ENCODE measurements around the gene TMCO4. TPM values are rescaled to one million over a fixed set of nuclear protein-coding genes. Genes with fewer than 3 reads are reported as not detected.

TMCO4 gene
- total and polyA plus RNA-seq, 2 donors (not counting 1 experiment from before 2014, with no cell fraction given) = 12.5 to 24.3 TPM

DNA sequence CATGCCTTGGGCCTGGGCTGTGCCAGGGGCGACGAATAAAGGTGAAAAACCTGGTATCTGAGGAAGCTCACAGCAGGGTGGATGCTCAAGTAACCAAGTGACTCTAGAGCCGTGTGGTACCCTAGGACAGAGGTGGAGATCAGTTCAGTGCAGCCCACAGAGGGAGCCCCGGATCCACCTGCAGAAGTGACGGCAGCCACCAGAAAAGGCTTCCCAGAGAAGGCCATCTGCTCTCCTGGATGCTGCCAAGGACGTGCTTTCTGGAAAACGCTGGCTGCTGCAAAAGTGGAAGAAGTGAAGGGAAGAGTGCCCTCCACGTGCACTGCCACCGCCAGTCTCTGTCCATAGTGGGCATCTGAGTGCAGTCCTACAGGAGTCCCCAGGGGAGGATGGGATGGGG is 27.7 kb downstream of the TMCO4 start:
- peaks cover 4% of the 10 kb centered on the region for H3K36me3 ChIP-seq (ENCODE audit: control insufficient read depth, insufficient read depth, low read length)
- H3K79me2 ChIP-seq (ENCODE audit: control insufficient read depth, insufficient read depth, low read length) = no peaks in the 10 kb centered on the region
- H3K27me3 ChIP-seq (ENCODE audit: control insufficient read depth, insufficient read depth, low read length) = no peaks in the 10 kb centered on the region
- H3K9ac ChIP-seq (ENCODE audit: insufficient read depth, low read length) = no peak overlapping the region
- H3K4me1 ChIP-seq (ENCODE audit: control insufficient read depth, extremely low read depth, insufficient read depth, low read length) = no peaks in the 10 kb centered on the region
- no peak overlapping the region for H3K4me2 ChIP-seq (ENCODE audit: extremely low read depth, insufficient read depth, low read length)
- no peak for DNase-seq (ENCODE audit: low read depth in 2 of 2)
- no peak overlapping the region for H2AFZ ChIP-seq (ENCODE audit: low read length)
- no peaks in the 10 kb centered on the region for H3K9me3 ChIP-seq (ENCODE audit: control insufficient read depth, insufficient read depth, low read depth, low read length)
- H4K20me1 ChIP-seq (ENCODE audit: control insufficient read depth, extremely low read depth, insufficient read depth, low read length) = no peaks in the 10 kb centered on the region
- H3K4me3 ChIP-seq (replicated peaks in 1 of 4; ENCODE audit: control extremely low read depth in 1 of 4, insufficient read depth in 1 of 4, low read depth in 3 of 4, low read length in 4 of 4) = no peak overlapping the region
- TF ChIP-seq, protein P1, sequence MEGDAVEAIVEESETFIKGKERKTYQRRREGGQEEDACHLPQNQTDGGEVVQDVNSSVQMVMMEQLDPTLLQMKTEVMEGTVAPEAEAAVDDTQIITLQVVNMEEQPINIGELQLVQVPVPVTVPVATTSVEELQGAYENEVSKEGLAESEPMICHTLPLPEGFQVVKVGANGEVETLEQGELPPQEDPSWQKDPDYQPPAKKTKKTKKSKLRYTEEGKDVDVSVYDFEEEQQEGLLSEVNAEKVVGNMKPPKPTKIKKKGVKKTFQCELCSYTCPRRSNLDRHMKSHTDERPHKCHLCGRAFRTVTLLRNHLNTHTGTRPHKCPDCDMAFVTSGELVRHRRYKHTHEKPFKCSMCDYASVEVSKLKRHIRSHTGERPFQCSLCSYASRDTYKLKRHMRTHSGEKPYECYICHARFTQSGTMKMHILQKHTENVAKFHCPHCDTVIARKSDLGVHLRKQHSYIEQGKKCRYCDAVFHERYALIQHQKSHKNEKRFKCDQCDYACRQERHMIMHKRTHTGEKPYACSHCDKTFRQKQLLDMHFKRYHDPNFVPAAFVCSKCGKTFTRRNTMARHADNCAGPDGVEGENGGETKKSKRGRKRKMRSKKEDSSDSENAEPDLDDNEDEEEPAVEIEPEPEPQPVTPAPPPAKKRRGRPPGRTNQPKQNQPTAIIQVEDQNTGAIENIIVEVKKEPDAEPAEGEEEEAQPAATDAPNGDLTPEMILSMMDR (conservative IDR thresholded peaks at IDR 0.05 in 1 of 2, IDR thresholded peaks at IDR 0.05 in 1 of 2; ENCODE audit: low read depth in 1 of 2, low read length in 2 of 2) = no peak
- no peak for TF ChIP-seq EZH2 (IDR thresholded peaks at IDR 0.05; ENCODE audit: low read length, missing control alignments)
- no peak overlapping the region for H3K27ac ChIP-seq (ENCODE audit: insufficient read depth, low read length)

DNA sequence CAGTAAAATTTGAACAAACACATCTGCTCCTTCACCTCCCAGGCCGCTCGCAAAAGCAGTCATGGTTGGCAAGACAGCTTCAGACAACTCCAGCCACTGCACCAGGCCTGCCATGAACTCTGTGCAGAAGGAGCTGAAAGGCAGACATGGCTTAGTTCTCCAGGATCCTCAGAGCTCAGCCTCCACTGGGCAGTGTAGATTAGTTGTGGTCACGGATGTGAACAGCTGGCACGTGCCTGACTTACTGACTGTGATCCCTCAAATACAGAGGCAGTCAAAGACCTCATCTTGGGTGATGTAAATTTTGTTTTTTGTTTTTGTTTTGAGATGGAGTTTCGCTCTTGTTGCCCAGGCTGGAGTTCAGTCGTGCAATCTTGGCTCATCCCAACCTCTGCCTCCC is 28.4 kb downstream of the TMCO4 start:
- TF ChIP-seq, protein P1 (conservative IDR thresholded peaks at IDR 0.05 in 1 of 2, IDR thresholded peaks at IDR 0.05 in 1 of 2; ENCODE audit: low read depth in 1 of 2, low read length in 2 of 2) = no peak
- TF ChIP-seq EZH2 (IDR thresholded peaks at IDR 0.05; ENCODE audit: low read length, missing control alignments) = no peak
- Histone ChIP-seq H3K4me2 (ENCODE audit: extremely low read depth, insufficient read depth, low read length) (no peak overlapping the region), H2AFZ (ENCODE audit: low read length) (no peak overlapping the region), H4K20me1 (ENCODE audit: control insufficient read depth, extremely low read depth, insufficient read depth, low read length) (no peaks in the 10 kb centered on the region), H3K27me3 (ENCODE audit: control insufficient read depth, insufficient read depth, low read length) (no peaks in the 10 kb centered on the region), H3K9me3 (ENCODE audit: control insufficient read depth, insufficient read depth, low read depth, low read length) (no peaks in the 10 kb centered on the region), H3K4me1 (ENCODE audit: control insufficient read depth, extremely low read depth, insufficient read depth, low read length) (peaks cover 2% of the 10 kb centered on the region), H3K4me3 (replicated peaks in 1 of 4; ENCODE audit: control extremely low read depth in 1 of 4, insufficient read depth in 1 of 4, low read depth in 3 of 4, low read length in 4 of 4) (no peak overlapping the region), H3K36me3 (ENCODE audit: control insufficient read depth, insufficient read depth, low read length) (peaks cover 4% of the 10 kb centered on the region), H3K79me2 (ENCODE audit: control insufficient read depth, insufficient read depth, low read length) (no peaks in the 10 kb centered on the region), H3K9ac (ENCODE audit: insufficient read depth, low read length) (no peak overlapping the region), H3K27ac (ENCODE audit: insufficient read depth, low read length) (no peak overlapping the region)
- DNase-seq (ENCODE audit: low read depth in 2 of 2) = no peak

DNA sequence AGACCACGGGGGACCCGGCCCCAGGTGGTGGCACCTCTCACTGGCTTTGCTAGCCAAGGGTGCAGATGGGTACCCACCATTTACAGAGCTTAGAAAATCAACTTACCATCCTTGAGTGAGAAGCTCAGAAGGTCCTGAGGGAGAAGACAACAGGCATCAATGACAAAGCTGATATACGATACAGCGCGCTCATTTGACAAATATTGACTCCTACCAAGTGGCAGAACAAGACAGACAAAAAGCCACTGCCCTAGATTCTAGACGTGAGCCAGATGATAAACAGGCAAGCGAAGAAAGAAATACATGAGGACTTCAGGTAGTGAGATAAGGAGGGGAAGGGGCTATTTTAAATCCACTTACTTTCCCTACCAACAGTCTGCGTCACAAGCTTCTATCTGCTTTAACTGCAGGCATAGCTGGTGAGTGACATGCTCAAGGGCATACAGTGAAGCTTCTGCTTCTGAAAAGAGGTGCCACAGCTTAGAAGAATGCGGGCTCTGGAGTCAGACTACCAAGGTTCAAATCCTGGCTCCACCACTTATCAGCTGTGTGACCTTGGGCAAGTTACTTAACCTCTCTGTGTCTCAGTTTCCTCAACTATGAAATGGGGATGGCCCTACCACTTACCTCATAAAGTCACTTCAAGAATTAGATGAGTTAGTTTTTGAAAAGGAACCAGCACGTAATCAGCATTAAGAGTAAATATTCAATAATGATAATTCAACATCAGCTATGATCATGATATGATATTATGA is 29.1 kb downstream of the TMCO4 start:
- Histone ChIP-seq H3K36me3 (ENCODE audit: control insufficient read depth, insufficient read depth, low read length) (peaks cover 2% of the 10 kb centered on the region), H4K20me1 (ENCODE audit: control insufficient read depth, extremely low read depth, insufficient read depth, low read length) (no peaks in the 10 kb centered on the region), H3K9me3 (ENCODE audit: control insufficient read depth, insufficient read depth, low read depth, low read length) (no peaks in the 10 kb centered on the region), H3K4me2 (ENCODE audit: extremely low read depth, insufficient read depth, low read length) (no peak overlapping the region), H3K79me2 (ENCODE audit: control insufficient read depth, insufficient read depth, low read length) (no peaks in the 10 kb centered on the region), H2AFZ (ENCODE audit: low read length) (no peak overlapping the region), H3K9ac (ENCODE audit: insufficient read depth, low read length) (no peak overlapping the region), H3K27ac (ENCODE audit: insufficient read depth, low read length) (no peak overlapping the region), H3K27me3 (ENCODE audit: control insufficient read depth, insufficient read depth, low read length) (no peaks in the 10 kb centered on the region), H3K4me1 (ENCODE audit: control insufficient read depth, extremely low read depth, insufficient read depth, low read length) (peaks cover 8% of the 10 kb centered on the region), H3K4me3 (replicated peaks in 1 of 4; ENCODE audit: control extremely low read depth in 1 of 4, insufficient read depth in 1 of 4, low read depth in 3 of 4, low read length in 4 of 4) (no peak overlapping the region)
- TF ChIP-seq EZH2 (IDR thresholded peaks at IDR 0.05; ENCODE audit: low read length, missing control alignments) = no peak
- TF ChIP-seq, protein P1 (conservative IDR thresholded peaks at IDR 0.05 in 1 of 2, IDR thresholded peaks at IDR 0.05 in 1 of 2; ENCODE audit: low read depth in 1 of 2, low read length in 2 of 2) = no peak
- DNase-seq (ENCODE audit: low read depth in 2 of 2) = no peak

Measured in fibroblast of lung (primary cell).